Fibroblast of mammary gland (primary cell): Measurements from ENCODE around the gene INCENP.

Source experiments
- DNase-seq: peaks from one replicate; pipeline ENCODE4 v3.0.0-alpha.2; 2010; ENCODE audit warnings: low read depth
- H3K4me3 ChIP-seq: 2 replicates; pipeline ENCODE4 v1.5.1; 2011; ENCODE audit warnings: low read depth, mild to moderate bottlenecking, low read length, moderate library complexity; ENCODE audit not compliant: control insufficient read depth
- TF ChIP-seq, protein P1 (sequence below): conservative IDR thresholded peaks from 2 replicates; pipeline ENCODE4 v1.5.1; 2011; ENCODE audit warnings: low read depth, low read length, inconsistent platforms; ENCODE audit not compliant: control insufficient read depth, insufficient read depth

INCENP gene

DNA sequence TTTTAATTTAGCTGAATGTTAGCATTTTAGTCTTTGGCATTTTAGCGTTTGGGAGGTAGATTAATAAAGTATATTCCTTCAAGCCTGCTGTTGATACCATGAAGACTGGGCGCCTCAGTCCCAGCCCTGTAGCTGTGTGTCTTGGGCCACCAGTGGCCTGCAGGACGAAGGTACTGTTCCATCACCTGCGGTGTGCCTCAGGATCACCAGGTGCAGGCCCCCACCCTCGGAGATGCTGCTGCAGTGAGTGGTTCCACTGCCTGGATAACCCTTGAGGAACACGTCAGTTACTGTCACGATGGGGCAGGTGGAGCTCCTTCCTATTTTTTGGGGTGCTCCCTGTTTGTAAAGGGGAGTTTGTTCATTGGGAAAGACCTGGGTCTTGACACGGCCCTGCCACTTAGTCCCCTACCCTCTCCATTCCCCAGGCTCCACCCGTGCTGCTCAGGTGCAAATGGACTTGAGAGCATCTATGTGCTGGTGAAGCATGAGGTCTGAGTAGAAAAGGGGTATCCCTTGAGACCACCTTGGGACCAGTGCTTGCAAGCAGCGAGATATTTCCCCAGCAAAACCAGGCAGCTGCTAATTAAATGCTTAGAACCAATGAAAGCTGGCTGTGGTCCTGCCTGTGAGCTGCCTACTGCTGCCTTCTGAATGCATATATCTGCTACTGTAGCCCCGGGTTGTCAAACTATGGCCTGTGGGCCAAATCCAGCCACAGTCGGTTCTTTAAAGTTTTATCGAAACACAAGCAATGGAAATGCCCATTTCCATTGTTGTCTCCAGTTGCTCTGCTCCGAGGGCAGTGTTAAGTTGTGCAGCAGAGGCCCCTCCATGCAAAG is 28.7 kb downstream of the INCENP start:
- TF ChIP-seq, protein P1, sequence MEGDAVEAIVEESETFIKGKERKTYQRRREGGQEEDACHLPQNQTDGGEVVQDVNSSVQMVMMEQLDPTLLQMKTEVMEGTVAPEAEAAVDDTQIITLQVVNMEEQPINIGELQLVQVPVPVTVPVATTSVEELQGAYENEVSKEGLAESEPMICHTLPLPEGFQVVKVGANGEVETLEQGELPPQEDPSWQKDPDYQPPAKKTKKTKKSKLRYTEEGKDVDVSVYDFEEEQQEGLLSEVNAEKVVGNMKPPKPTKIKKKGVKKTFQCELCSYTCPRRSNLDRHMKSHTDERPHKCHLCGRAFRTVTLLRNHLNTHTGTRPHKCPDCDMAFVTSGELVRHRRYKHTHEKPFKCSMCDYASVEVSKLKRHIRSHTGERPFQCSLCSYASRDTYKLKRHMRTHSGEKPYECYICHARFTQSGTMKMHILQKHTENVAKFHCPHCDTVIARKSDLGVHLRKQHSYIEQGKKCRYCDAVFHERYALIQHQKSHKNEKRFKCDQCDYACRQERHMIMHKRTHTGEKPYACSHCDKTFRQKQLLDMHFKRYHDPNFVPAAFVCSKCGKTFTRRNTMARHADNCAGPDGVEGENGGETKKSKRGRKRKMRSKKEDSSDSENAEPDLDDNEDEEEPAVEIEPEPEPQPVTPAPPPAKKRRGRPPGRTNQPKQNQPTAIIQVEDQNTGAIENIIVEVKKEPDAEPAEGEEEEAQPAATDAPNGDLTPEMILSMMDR = no peak
- DNase-seq = no peak
- H3K4me3 ChIP-seq = no peak overlapping the region

DNA sequence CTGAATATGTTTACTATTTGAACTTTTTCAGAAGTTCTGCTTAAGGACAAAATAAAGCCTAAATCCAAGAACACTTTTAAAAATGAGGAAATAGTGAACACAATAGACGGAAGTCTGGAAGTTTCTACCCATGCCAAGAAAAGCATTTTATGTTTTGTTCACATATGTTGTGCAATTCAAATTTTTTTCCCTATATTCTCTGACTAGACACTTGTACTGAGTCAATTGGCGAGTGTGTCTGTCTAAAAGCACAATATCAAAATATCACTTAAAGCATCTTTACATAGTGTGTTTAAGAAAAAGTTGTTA is 29.2 kb downstream of the INCENP start:
- no peak overlapping the region for H3K4me3 ChIP-seq

DNA sequence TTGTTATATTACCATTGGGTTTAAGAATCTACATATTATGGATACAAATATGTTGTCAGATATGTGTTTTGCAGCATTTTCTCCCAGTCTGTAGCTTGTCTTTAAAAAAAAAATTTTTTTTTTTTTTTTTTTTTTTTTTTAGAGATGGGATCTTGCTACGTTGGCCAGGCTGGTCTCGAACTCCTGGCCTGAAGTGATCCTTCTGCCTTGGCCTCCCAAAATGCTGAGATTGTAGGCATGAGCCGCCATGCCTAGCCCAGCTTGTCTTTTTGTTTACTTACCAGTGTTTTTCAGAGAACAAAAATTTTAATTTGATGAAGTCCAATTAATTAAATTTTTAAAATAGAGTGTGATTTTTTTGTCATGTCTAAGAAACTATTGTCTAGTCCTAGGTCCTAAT is 29.8 kb downstream of the INCENP start:
- no peak overlapping the region for H3K4me3 ChIP-seq
- TF ChIP-seq, protein P1 = no peak

More for the DNA sequence above, 29.2 kb downstream of the INCENP start:
- DNase-seq = no peak
- TF ChIP-seq, protein P1 = no peak

GRCh38 chr11:62157603-62158002 is 33.8 kb downstream of the INCENP start:
- no peak overlapping the region for H3K4me3 ChIP-seq
- no peak for DNase-seq
- TF ChIP-seq, protein P1 = no peak

More for the DNA sequence above, 29.8 kb downstream of the INCENP start:
- no peak for DNase-seq

GRCh38 chr11:62166371-62166770 is 42.6 kb downstream of the INCENP start:
- H3K4me3 ChIP-seq = no peak overlapping the region
- DNase-seq = no peak
- TF ChIP-seq, protein P1 = no peak

DNA sequence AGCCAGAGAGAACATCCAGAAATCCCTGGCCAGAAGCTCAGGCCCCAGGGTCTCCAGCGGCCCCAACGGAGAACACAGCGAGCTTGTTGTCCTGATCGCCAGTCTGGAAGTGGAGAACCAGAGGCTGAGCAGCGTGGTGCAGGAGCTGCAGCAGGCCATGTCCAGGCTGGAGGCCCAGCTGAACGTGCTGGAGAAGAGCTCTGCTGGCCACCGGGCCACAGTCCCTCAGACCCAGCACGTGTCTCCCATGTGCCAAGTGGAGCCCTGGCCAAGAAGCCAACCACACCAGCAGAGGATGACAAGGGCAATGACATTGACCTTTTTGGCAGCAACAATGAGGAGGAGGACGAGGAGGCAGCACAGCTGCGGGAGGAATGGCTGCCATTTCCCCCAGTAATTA is 45.6 kb downstream of the INCENP start:
- TF ChIP-seq, protein P1 = no peak
- DNase-seq = no peak
- no peak overlapping the region for H3K4me3 ChIP-seq

- DNase-seq = no peak
- no peak overlapping the region for H3K4me3 ChIP-seq
- TF ChIP-seq, protein P1 = no peak
Observed at GRCh38 chr11:62169935-62170334, 46.1 kb downstream of the INCENP start.
